NCI-H748 treated with DMSO at 0.1 percent for 48 hours (cell line): ENCODE results near the gene MYZAP.

Source experiments
- DNase-seq: peaks from one replicate; lab custom pipeline; 2025; lab: John Stamatoyannopoulos, UW

MYZAP gene

GRCh38 chr15:57625703-57626448 is 34.2 kb downstream of the MYZAP start:
- no peak for DNase-seq

DNA sequence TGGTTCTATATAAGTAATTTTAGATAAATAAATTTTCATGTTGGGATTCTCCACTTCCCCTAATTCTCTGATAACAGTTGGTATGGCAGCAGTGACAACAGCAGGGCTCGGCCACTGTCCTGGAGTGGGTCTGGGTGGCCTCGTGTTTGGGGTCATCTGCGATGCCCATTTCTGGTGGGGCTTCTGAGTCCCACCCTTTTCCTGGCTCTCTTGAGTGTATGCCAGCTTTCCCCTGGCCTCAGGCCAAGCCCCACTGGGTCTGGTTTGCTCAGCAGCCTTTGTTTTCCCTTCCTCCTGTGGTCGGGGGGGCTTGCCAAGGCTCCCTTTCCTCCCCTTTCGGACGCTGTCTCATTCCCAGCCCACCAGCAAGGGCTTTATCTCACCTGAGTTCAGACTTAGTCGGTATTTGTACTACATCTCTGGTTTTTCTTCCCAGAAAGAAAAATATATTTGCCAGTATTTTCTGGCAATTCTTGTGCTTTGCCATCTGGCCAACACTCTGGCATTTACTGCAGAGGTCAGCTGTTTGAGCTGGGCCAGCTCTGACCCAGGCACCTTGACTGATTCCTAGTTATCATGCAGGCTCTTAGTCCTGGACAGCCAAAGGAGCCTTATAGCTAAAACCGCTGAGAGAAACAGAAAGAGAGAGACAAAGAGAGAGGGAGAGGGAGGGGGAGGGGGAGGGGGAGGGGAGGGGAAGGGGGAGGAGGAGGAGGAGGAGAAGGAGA is 35.2 kb downstream of the MYZAP start:
- no peak for DNase-seq

DNA sequence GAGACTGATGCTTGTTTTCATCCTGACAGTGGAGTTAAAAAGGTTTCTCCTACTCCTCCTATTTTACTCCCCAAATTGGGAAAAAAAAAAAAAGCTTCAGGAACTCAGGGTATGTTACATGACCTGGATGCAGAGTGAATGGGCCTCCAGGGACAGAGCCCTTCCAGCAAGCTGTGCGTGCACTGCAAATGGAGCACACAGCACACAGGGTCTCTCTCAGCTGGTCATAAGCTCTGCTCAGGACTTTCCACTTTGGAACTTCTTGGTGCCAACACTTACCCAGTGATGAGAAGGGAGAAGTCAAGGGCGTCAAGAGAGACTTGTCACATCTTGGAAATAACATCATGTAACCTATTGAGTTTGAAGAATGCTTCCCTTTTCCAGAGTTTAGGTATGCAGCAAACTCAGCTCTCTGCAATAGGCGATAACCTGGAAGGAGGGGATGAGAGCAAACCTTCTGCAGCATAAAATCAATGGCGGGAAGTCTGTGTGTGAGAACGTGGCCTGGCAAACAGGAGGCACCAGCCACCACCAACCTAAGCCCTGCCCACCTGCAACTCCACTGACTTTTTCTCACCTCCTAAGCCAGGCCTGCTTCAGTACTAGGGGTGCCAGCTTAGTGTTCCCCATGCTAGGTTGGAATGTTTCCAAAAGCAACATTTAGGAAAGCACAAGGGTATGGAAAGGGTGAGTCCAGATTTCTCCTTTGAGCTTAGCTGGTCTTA is 39.8 kb downstream of the MYZAP start:
- no peak for DNase-seq

DNA sequence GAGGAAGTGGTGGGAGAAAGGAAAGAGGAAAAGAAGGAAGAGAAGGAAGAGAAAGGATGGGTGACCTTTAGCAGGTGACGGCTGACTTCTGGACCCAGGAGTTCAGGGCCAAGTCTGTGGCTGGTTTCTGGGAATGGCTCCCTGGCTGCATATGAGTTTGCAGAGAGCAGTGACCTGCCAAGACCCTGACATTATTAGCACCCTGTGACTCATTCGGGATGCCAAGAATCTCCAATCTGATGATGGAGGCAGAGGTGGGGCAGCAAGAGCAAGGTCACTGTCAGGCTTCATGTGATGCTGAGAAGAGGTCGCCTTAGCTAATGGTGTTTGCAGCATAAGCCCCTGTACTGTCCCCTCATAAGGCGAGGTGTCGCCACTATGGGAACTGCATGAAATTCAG is 42.6 kb downstream of the MYZAP start:
- DNase-seq, result no peak

- no peak for DNase-seq
Observed at GRCh38 chr15:57635300-57635909, 43.7 kb downstream of the MYZAP start.

DNA sequence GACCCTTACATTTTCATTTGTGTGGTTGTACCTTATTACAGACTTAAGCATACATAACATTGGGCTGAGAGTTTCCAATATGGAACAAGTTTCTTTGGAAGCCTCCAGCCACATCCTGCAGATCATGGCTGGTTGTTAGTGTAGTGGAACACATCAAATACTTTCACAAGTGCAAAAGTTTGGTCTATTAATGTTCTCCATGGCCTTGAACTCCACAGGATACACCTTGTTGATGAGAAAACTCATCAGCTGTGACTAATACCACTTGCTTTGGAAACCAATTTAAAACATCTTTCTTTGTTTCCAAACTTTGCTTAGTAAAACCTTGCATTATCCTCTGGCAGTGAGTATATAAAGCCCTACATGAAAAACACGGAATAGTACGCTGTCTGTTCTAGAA is 46.1 kb downstream of the MYZAP start:
- DNase-seq, result no peak

DNA sequence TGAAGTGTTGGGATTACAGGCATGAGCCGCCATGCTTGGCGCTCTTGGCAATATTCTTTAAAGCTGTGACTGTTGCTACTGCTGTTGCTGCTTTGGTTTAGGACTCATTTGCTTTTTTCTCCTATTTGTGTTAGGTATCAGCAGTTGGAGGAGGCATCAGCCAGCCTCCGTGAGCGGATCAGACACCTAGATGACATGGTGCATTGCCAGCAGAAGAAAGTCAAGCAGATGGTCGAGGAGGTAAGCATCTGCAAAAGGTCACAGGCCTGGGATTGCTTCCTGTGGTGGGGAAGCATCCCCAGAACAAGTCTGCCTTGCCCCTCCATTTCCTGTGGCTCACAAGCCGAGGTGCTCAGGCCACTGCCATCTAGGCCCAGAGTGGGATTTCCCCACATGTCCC is 47.6 kb downstream of the MYZAP start:
- DNase-seq, result no peak

DNA sequence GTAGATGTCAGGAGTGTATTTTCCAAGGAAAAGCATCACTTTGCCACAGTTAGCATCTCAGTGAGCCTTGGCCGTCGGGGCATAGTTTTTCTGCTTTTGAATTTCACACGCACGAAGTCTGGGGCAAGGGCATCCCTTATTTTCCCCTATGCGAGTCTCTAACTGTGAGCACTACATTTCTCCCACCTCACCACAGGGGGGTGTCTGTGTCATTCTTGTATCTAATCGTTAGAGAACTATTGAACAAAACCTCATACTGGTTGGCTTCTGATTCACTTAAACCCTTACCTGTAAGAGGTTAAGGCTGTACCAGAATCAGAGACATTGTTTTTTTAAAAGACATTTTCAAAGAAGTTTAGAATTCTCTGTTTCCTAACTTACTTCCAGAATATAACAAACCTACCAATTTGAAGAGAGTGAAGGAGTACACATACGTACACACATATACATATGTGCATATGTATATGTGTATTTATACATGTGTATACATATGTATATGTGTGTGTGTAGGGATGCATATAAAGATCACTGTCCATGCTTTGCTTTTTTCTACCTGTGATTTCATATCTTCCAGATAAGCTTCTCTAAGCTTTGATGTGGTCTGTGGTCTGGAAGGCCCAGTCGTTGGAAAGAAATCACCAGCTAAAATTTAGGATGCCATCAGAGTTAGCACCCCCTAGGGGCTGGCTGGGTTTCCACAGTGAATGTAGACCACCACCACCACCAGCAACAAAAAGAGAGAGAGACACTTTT is 49.4 kb downstream of the MYZAP start:
- DNase-seq, result no peak

DNA sequence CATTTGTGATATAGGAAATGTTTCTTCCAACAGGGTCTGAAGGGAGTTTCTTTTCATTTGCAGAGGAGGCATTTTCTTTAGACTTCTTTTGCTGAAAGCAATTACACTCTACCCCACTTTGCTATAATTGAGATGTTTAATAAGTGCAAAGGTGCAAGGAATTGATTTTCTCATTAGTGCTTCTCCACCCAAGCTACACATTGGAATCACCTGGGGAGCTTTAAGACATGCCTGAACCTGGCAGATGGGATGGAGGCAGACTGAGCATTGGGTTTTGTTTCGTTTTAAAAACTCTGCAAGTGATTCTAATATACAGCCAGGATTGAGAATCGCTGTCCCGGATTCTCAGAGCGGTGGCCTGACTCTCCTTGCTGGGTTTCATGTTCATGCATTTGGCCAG is 52.1 kb downstream of the MYZAP start:
- DNase-seq, result no peak

- DNase-seq, result no peak
Observed at GRCh38 chr15:57646087-57646486, 54.4 kb downstream of the MYZAP start.

DNA sequence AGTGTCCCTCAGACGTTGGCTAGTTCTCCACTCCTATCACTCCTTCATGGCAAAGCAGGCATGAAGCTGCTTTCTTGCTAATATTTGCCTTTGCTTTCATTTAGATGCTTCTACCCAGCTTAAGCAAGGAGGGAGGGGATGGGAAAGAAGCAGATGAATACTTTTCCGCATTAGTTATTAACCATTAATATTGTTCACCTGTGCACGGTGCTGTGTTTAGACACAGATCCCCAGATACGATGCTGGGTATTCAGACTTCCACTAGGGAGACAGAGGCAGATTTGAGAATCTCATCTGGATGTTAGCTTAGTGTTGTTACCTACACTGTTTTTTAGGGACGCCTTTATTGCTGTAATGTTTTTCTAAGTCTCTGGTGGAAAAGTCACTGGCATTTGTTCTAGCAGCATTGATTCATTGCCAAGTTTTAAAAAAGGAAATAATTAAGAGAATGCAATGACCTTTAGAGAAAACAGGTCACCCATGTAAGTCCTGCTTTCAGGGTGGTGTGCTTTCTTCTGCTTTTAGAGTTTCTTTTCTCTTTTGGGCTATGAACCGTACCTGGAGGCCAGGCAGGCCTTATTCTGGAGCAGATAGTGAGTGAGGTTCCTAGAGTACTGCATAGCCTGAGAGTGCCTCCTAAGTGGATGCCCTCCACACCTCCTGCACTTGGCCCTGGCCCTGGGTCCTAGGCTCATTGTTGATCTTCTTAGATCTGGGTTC is 55.5 kb downstream of the MYZAP start:
- DNase-seq, result no peak

GRCh38 chr15:57647791-57648130 is 56.1 kb downstream of the MYZAP start:
- no peak for DNase-seq

DNA sequence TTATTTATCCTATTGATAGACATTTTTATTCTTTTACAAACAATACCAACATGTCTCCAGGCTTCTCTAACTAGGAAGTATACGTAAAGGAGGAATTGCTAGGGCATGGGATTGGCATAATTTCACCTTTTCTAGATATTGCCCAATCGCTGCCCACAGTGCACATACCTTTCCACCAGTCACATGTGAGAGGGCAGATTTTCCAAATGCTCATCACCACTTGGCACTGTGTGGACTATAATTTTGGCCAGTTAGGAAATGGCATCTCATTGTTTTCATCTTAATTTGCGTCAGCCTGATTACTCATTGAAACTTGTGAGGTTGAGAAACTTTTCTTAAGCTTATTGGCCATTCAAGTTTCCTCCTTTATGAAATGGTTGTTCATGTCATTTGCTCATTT is 57.4 kb downstream of the MYZAP start:
- DNase-seq, result no peak

- DNase-seq, result no peak
Observed at GRCh38 chr15:57651445-57651844, 59.7 kb downstream of the MYZAP start.

- DNase-seq, result no peak
Observed at GRCh38 chr15:57652481-57652880, 60.8 kb downstream of the MYZAP start.

GRCh38 chr15:57654153-57654852 is 62.6 kb downstream of the MYZAP start:
- DNase-seq, result no peak

DNA sequence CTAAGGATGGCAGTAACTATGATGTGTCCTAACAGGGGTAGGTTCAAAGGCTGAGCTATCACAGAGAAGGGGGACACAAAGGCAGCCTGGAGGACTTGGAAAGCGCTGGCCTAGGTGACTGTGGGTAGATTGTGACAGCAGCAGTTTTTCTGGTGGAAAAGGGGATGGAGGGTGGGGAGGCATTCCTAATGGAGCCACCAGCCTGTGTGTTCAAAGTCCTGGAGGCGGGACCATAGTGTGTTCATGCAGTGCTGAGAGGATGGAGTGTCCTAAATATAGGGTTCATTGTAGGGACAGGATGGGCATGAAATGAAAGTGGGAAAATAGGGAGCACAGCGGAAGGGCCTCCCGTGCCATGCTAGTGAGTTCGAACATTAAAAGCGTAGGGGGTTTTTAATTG is 63.3 kb downstream of the MYZAP start:
- no peak for DNase-seq

DNA sequence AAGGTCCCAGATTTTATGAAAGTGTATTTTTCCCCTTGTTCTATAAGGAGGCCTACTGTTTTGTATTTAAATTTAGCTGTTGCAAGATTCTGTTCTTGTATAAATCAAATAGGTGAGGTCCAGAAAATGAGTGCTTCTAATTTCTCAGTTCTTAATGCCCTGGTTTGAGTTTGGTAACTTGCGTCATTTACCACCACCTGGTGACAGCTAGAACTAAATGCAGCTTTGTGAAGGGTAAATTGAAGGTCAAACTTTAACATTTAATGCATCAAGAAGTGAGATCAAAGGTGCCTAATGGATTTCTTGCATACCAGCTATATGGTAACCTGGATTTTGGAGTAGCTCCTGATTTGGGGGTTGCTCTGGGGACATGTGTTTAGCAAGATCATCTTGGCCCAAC is 64.1 kb downstream of the MYZAP start:
- DNase-seq, result no peak

- no peak for DNase-seq
Observed at GRCh38 chr15:57656434-57656833, 64.7 kb downstream of the MYZAP start.

GRCh38 chr15:57657619-57658018 is 65.9 kb downstream of the MYZAP start:
- no peak for DNase-seq
